ENCODE results near the gene DVL2.

GRCh38 chr17:7239091-7240027 is 5.0 kb upstream of the DVL2 start, which contains the start of gene PHF23:
- TF ChIP-seq, protein P1, sequence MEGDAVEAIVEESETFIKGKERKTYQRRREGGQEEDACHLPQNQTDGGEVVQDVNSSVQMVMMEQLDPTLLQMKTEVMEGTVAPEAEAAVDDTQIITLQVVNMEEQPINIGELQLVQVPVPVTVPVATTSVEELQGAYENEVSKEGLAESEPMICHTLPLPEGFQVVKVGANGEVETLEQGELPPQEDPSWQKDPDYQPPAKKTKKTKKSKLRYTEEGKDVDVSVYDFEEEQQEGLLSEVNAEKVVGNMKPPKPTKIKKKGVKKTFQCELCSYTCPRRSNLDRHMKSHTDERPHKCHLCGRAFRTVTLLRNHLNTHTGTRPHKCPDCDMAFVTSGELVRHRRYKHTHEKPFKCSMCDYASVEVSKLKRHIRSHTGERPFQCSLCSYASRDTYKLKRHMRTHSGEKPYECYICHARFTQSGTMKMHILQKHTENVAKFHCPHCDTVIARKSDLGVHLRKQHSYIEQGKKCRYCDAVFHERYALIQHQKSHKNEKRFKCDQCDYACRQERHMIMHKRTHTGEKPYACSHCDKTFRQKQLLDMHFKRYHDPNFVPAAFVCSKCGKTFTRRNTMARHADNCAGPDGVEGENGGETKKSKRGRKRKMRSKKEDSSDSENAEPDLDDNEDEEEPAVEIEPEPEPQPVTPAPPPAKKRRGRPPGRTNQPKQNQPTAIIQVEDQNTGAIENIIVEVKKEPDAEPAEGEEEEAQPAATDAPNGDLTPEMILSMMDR (IDR thresholded peaks at IDR 0.05): peak in 3 of 6 experiments; percentile 19 to 49 (median 42)
- peak in 1 of 2 donors; percentile 64 for TF ChIP-seq POLR2A (IDR thresholded peaks at IDR 0.05)
